ENCODE results near the gene CHMP4A.

- TF ChIP-seq CTCF (IDR thresholded peaks at IDR 0.05) = no peak
- no peak for TF ChIP-seq POLR2A (IDR thresholded peaks at IDR 0.05; ENCODE audit: low read depth)
- TF ChIP-seq POLR2AphosphoS5 (IDR thresholded peaks at IDR 0.05) = no peak
- TF ChIP-seq EP300 (IDR thresholded peaks at IDR 0.05) = no peak
These were observed 27.5 kb downstream of the CHMP4A start for GRCh38 chr14:24185741-24186140.
